ENCODE measurements around the gene SLFN12L.

DNA sequence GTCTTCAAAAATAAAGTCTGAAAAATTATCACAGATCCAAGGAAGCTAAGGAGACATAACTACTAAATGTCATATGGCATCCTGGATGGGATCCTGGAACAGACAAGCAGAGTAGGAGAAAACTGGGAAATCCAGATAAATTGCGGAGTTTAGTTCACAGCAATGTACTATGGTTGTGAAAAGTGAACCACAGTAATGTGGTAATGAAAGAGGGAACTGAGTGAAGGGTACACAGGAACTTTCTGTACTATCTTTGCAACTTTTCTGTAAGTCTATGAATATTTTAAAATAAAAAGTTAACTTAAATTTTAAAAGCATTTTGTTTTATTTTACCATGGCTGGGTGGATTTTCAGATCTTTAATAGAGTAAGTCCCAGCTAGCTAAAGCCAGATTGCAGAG is 16.3 kb downstream of the SLFN12L start:
- TF ChIP-seq CTCF (IDR thresholded peaks at IDR 0.05) (no peak), POLR2A (IDR thresholded peaks at IDR 0.05) (no peak)
